Thyroid gland (tissue), 4 donors: ENCODE measurements around the gene EDN2.

ENCODE experiments used
- POLR2A ChIP-seq, 2 donors: fragments of 450-650 bp; IDR thresholded peaks; one replicate each; pipeline ENCODE4 v1.6.1; 2017; ENCODE audit warnings: antibody characterized with exemption in 2 of 2, mild to moderate bottlenecking in 2 of 2, moderate library complexity in 1 of 2
- TF ChIP-seq, protein P1 (sequence below), 6 experiments: fragments of 200-600 bp in 3 of 6; fragments of 450-650 bp in 3 of 6; sonication (generic) in 3 of 6; IDR thresholded peaks; one replicate each; pipeline ENCODE4 v1.5.1; 2016 to 2019; ENCODE audit warnings: antibody characterized with exemption in 6 of 6, mild to moderate bottlenecking in 2 of 6, inconsistent platforms in 1 of 6, moderate library complexity in 1 of 6

DNA sequence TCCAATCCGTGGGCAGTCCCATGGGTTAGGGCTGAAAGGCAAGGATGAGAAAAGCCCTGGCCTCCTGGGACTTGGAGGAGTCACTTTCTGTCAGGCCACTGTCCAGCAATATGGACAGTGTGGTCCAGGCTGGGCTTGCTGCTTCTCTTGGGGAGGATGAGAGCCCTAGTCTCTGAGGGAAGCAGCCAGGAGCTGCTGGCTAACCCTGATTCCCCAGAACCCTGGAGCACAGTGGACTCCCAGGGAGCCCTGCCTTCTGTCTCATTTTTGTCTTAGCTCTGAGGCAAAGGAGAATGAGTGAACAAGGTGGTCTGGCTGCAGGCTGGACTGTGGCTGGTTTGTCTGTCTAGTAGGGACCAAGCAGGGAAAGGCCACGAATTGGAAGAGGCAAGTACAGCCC is 23.8 kb upstream of the EDN2 start:
- TF ChIP-seq, protein P1, sequence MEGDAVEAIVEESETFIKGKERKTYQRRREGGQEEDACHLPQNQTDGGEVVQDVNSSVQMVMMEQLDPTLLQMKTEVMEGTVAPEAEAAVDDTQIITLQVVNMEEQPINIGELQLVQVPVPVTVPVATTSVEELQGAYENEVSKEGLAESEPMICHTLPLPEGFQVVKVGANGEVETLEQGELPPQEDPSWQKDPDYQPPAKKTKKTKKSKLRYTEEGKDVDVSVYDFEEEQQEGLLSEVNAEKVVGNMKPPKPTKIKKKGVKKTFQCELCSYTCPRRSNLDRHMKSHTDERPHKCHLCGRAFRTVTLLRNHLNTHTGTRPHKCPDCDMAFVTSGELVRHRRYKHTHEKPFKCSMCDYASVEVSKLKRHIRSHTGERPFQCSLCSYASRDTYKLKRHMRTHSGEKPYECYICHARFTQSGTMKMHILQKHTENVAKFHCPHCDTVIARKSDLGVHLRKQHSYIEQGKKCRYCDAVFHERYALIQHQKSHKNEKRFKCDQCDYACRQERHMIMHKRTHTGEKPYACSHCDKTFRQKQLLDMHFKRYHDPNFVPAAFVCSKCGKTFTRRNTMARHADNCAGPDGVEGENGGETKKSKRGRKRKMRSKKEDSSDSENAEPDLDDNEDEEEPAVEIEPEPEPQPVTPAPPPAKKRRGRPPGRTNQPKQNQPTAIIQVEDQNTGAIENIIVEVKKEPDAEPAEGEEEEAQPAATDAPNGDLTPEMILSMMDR (IDR thresholded peaks at IDR 0.05) = no peak
- TF ChIP-seq POLR2A (IDR thresholded peaks at IDR 0.05) = no peak
